ENCODE results near the gene LMNA.

LMNA gene

DNA sequence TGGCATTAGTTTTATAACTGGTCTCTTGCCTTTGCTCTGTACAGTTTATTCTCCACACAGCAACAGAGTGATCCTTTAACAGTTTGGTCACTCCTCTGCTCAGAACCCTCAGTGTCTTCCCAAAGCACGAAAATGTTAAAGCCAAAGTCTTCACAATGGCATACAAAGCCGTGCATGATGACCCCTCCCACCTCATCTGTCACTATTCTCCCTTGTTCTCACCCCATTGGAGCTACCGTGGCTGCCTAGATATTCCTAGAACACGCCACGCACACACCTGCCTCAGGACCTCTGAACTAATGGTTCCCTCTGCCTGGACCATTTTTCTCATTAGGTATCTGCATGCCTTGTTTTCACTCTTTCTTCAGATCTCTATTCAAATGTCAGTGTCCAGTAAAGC lies 30.2 kb downstream of the LMNA start:
- DNase-seq: no peak

DNA sequence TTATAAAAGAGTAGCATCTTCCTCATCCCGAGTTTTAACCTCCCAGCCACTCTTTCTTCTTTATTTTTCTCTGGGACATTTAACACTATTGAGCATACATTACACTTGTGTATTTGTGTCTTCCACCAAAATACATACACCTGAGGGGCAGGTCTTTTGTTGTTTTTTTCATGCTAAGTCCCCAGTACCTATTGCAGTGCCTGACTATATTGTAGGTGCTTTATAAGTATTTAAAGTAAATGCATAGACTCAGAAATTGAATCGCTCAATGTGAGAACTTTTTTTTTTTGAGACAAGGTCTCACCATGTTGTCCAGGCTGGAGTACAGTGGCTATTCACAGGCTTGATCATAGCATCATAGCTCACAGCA lies 31.1 kb downstream of the LMNA start:
- DNase-seq: no peak

DNA sequence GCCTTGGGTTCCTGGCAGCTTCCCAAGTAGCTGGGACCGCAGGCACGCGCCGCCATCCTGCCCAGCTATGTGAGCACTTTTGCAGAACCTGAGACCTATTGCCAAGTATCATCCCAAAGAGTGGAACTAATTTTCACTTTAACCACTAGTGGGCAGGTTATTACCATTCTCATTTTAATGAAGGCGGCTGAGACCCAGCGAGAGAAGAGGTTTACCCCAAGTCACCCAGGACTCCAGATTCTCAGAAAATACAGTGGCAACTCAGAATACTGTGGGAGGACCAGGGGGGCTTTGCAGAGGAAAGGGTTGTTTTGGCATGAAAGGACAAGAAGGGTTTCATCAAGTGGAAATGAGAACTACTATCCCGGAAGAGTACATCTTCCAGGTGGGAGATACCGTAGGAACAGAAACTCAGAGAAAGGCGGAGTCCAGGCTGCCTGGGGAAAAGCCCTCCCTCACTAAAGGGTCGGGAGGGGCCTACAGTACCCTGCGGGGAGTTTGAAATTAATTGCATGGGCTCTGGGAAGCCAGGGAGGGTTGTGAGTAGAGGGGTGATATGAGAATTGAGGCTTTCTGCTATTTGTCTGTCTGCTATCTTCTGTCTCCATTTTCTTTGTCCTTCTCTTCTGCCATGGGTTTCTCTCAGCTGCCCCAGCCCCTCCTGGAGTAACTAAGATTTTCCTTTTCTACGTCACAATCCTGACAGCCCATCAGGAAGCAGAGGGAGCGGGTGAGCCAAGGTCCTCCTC lies 31.7 kb downstream of the LMNA start:
- peak; percentile 95 for DNase-seq

DNA sequence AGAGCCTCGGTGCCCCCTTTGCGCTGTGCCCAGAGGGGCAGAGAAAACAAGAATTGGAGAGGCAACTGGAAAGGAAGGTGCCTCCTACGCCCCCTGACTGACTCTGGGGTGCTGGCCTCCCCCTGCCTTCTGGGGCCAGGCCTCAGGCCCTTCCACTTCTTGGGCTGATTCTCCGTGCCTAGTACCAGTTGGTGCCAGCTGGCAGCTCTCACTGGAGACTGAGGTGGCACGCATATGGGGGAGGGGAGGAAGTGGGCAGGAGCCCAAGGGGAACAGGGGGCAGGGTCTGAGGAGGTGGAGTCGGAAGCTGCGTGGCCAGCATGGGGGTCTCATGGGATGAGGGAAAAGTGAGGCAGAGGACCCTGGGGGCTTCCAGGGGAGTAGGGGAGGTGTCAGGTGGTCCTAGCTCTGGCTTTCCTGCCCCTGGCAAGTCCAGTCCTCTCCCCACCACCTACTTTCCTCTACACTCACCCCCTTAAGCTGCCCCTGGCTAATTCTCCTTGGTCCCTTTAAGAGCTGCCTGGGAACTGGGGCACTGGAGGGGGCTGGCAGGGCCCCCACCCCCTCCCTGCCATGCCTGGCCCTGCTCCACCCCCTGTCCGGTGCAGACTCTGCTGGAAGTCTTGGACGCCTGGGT lies 32.4 kb downstream of the LMNA start:
- DNase-seq: no peak

DNA sequence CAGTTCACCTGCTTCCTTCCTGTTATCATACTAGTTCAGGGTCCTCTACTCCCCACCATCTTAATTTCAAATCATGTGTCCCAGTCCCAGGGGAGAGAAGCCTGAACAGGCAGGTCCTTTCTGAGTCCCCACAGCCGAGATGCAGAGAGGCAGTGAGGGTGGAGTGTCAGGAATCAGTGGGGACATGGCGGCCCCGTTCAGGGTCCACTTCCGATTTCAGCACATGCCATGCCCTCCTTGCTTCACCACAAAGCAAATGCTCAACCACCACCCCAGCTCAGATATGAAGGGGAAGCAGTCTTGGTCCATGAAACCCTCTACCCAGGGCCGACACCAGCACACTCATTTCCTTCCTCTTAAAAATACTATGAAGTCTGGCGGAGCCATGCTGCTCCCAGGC lies 33.7 kb downstream of the LMNA start:
- no peak for DNase-seq

DNA sequence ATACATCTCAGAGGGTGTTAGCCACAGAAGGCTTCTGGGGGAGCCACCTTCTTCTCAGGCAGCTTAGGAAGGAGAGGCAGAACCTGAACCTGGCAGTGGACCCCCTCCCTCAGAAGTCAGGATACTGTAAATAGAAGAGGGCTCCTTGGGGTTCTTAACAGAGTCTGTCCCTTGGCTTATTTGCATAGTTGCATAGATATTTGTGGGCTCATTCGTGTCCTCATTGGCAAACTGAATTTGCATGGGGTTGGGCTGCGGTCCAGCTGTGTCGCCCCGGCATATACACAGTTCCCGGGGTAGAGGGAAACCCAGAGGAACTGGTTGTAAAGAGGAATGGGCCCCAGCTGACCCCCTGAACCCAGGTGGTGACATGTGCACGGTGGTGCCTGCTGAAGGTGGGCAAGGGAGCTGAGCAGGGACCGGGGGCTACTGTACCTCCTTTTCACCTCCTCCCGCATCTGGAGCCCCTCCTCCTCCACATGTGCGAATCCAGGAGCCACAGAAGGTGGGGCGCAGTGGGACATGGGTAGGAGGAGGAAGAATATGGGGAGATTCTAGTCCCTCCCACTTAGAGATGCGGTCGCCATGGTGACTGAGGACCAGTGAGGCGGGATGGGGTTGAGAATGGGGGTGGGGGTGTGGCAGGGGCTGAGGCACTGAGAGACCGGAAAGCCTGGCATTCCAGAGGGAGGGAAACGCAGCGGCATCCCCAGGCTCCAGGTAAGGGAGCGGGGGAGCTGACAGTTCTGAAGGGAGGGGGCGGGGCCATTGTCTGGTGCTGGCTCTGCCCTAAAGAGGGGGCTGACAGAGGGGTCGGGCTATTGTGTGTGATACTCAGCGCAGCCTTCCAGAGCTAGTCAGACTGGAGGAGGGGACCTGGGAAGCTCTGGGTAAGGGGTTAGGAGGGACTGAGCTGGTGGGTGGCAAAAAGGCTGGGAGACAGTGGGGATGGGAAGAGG lies 35.1 kb downstream of the LMNA start:
- peak; percentile 83 for DNase-seq

DNA sequence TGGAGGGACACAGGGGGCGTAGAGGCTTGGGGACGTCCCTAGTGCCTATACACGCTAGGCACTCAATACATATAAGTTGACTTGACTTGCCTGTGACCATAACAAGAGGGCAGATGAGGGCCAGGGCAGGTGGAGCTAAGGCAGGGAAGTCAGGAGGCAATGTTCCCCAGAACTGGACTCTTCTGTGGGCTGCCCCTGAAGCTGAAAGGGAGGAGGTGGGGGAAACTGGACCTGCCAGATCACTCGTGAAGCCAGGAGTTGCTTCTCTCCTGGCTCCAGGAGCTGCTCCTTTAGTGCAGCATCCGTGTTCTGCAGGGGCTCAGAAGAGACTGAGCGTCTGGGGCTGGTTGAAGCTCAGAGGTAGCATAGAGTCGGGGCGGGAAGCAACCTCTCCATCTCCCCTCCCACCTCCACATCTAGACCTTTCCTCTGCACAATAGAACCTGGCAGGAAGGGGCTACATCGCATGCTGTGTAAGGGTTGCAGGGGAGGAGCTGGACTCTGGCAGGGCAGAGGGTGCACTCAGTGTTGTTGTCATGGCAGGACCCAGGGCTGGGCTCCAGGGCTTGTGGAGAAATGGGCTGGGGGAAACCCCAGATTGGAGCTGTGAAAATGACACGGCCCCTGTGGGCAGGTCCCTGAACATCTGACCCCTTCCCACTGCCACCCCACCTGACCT lies 36.0 kb downstream of the LMNA start:
- no peak for DNase-seq

DNA sequence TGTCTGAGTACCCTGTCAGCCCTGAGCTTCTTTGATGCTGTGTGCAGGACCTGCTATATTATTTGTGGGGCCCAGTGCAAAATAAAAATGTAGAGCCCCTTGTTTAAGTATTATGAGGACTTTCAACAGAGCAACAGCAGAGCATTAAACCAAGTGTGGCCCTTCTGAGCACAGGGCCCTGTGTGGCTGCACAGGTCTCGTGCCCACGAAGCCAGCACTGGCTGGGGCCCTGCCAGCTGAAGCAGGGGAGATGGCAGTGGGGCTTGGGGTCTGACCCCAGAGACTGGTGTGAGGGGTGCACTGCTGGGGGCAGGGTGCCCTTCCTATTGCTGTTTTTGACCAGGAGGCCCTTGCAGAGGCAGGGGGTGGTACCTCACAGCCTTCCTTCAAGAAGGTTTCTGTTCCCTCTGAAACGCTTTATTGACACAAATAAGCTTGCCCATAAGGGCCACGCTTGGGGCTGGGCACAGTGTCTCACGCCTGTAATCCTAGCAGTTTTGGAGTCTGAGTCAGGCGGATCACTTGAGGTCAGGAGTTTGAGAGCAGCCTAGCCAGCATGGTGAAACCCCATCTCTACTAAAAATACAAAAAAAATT lies 36.7 kb downstream of the LMNA start:
- DNase-seq: no peak

DNA sequence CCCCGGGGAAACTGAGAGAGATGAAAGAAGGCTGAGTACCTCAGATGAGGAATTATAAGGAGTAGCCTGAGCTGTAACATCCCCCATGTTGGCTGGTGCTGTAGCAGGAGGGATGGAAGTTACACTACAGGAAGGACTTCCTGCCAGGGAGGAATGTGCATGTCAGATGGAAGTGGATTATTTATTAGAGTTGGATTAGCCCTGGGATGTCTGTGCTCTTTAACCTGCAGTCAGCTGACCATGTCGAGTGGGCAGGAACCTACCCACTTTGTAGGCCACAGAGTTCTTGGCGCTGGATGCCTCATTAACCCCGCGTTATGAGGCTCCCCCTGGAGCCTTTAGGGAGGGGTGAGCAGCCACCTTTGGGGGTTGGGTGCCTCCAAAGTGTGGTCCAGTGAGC lies 38.1 kb downstream of the LMNA start:
- no peak for DNase-seq

DNA sequence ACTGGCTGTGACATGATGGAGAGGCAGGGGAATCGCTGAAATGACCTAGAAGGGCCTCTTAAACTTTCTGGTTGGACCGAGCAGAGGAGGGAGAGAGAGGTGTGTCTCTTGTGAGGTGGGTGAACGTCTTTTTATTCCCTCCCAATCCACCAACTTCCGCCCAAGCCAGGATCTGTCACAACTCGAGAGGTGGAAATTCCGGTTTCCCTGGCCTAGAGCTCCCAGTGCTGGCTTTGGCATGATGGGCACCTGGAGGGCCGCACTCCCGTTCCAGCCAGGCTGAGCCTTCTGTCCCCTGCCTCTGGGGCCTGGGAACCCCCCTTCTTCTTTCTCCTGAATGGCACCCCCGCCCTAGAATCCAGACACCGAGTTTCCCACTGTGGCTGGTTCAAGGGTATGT lies 38.9 kb downstream of the LMNA start, which contains the start of gene SEMA4A:
TSS of gene SEMA4A (plus strand) at position 224 of the 400 bp plus-strand sequence. CDS start 994 bp downstream, outside the sequence.
- DNase-seq: no peak

DNA sequence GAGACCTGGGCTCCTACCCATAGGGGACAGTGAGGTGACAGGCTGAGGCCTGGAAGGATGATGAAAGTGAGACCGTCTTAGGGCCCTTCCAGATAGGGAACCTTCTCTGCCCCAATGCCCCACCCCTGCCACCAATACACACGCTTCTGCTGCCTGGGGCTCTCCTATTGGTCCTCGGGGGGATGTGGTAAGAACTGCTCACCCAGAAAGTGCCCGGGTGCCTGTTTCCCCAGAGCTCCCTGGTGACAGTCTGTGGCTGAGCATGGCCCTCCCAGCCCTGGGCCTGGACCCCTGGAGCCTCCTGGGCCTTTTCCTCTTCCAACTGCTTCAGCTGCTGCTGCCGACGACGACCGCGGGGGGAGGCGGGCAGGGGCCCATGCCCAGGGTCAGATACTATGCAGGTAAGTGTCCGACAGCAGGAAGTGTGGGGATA lies 39.8 kb downstream of the LMNA start:
- no peak for DNase-seq

DNA sequence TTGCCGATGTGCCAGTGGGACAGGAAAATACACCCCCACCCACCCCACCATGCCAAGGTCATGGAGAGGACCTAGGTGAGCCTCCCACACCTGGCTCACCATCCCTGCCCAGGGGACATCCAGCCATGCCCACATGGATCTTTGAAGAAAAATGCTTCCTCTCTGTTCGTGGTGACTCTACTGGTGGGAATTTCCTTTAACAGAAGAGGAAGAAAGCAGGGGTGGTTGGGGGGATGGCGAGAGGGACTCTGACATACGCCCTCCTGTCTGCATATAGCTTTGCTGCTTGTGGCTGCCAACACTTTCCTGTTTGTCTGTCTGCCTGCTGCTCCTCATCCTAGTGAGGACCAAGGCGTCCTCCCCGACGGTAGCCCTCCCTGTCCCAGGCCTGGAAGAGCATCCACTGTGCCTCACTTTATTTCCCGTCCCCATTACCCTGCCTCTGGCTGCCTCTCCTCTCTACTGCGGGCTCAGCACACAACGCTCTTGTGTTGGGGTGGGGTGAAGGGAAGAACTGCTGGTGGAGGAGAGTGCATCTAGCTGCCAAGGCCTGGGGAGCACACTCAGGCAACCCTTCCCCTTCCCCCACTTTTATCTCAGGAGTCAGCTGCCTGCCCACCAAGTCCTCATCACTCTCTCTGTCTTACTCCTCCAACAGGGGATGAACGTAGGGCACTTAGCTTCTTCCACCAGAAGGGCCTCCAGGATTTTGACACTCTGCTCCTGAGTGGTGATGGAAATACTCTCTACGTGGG lies 41.4 kb downstream of the LMNA start:
- no peak for DNase-seq

DNA sequence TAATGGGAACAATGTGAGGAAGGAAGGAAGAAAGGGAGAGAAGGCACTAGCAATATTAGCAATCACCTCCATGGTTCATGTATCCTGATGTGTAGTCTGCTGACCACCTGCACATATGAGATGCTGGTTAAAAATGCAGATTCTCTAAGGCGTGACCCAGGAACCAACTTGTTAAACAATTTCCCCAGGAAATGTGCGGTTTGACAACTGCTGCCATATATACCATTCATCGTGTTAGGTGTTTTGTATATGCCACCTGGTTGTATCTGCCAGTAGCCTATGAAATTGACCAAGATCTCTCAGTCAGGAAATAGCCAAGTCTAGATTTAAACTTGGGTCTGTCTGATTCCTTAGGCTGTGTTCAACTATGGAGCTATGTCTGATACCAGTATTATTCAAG lies 43.0 kb downstream of the LMNA start:
- no peak for DNase-seq

DNA sequence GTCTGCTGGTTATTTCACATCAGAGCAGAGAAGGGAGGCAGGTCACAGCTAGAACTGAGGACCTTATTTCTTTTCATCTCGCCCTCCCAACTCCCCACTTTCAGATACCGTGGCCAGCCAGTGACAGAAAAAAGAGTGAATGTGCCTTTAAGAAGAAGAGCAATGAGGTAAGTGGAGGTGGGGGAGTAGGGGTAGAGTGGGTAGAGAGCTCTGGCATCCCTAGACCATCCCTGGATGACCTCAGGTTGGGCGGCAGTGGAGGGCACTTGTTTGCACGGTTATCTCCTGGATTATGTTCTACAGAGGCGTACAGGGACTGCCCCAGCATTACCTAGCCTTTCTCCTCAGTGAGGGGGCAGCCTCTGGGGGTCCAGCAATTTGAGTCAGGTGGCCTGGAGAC lies 43.5 kb downstream of the LMNA start:
- no peak for DNase-seq

DNA sequence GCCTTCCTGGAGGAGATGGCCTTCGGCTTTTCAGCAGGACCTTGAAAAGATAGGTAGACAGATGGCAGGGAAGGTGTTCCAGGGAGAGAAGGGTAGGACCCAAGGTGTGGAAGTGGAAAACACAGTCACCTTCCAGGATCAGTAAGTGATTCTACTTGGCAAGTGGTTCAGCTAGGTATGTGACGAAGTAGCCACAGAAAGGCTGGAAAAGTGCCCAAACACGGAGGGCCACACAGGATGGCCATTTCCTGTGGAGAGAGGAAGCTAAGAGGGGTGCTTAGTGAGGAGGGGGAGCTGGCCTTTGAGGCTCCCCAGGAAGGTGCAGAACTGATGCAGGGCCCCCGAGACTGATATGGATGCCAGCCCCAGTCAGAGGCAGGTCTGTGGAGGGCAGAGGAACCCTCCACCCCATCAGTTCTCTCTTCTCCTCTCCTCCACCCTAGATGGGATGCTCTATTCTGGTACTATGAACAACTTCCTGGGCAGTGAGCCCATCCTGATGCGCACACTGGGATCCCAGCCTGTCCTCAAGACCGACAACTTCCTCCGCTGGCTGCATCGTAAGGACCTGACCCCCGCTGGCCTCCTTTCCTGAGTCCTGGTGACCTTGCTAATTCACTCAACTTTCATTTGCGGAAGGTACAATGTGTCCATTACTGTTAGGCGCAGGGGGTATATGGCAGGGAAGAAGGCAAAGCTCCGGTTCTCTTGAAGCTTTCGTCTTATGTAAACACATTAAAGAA lies 45.7 kb downstream of the LMNA start:
- DNase-seq: no peak

DNA sequence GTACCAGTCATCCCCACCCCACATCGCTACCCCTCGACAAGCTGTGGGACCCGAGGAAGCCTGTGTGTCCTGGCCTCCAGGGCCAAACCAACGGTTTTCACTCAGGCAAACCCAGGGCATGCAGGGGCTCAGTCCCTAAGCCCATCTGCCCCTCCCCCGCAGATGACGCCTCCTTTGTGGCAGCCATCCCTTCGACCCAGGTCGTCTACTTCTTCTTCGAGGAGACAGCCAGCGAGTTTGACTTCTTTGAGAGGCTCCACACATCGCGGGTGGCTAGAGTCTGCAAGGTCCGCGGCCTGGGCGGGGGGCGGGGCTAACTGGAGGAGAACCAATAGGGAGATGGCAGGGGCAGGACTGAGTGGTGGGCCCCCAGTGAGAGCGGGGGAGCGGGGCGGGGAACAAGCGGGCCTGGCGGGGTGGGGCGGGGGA lies 46.2 kb downstream of the LMNA start:
- DNase-seq: peak; percentile 34

DNA sequence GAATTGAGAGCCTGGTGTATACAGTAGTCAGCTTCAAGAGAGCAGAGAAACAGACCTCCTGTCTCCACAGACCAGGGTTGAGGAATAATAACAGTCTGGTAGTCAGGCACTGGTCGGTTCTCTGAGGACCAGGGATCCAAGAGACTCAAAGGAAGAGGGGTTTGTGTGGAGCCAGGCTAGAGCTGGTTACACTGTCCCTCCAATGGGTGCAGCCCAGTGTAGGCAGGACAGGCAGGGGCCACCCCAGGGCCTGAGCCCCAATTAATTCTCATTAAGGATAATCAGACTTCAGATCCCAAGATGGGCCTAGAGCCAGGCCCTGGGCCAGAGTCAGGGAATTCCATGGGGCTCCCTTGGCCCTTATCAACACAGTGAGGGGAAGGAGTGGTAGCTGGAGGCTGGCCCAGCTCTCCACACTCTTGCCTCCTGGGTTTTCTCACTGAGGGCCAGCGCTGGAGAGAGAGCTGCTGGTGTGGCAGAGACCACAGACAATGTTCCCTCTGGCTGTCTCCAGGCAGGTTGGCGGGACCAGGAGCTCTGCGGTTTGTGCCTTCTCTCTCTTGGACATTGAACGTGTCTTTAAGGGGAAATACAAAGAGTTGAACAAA lies 48.0 kb downstream of the LMNA start:
- DNase-seq: no peak

DNA sequence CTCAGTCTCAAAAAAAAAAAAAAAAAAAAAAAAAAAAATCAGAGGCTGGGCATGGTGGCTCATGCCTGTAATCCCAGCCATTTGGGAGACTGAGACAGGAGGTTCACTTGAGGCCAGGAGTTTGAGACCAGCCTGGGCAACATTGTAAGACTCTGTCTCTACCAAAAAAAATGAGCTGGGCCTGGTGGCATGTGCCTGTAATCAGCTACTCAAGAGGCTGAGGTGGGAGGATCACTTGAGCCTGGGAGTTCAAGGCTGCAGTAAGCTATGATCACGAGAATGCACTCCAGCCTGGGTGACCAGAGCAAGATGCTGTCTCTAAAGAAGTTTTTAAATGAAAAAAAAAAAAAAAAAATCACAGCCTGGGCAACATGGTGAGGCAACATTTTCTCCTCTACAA lies 49.2 kb downstream of the LMNA start:
- no peak for DNase-seq

DNA sequence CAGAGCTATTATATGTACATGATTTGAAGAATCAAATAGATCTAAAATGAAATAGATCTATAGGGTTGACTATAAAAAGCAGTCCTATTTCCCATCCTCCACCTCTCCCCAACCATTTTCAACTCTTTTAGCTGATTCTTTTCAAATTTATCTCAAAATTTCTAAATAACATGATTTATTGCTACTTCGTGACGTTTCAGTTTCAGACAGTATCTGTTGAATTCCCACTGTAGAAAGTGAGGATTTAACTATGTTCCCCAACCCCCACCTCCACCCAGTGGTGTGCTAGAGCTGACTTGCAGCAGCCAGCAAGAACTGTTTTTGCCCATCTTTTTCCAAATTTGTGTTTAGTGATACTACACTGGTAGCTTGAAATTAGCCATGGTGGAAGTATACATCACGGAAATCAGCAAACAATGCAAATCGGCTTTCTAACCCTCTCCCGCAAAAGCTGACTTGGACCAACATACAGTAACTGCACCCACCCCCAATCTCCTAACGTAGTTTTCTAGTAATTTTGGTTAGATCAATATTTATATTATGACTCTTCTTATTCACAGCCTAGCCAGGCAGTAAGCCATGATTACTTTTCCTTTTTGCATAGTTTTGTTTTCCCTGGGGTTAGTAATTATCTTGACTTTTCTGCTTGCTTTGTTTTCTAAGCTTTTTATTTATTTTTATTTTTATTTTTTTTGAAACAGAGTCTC lies 49.8 kb downstream of the LMNA start:
- DNase-seq: peak; percentile 53

DNA sequence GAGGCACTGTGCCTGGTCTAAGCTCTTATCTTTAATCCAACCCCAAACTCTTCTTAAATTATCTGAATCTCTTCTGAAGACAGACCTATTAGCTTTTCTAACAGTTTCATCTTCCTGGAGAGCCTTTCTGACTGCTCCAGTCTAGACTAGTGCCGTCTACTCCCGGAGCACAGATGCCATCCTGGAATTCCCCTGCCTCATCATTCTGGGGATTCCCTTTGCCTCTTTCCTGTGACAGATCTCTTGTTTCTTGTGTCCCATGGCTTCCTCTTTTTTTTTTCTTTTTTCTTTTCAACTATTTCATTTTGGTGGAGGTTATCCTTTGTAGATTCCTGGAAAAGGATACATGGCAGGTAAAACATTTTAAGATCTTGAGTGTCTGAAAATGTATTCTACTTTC lies 50.6 kb downstream of the LMNA start:
- DNase-seq: no peak
